ENCODE measurements around the gene LUZP1.

- TF ChIP-seq, protein P1, sequence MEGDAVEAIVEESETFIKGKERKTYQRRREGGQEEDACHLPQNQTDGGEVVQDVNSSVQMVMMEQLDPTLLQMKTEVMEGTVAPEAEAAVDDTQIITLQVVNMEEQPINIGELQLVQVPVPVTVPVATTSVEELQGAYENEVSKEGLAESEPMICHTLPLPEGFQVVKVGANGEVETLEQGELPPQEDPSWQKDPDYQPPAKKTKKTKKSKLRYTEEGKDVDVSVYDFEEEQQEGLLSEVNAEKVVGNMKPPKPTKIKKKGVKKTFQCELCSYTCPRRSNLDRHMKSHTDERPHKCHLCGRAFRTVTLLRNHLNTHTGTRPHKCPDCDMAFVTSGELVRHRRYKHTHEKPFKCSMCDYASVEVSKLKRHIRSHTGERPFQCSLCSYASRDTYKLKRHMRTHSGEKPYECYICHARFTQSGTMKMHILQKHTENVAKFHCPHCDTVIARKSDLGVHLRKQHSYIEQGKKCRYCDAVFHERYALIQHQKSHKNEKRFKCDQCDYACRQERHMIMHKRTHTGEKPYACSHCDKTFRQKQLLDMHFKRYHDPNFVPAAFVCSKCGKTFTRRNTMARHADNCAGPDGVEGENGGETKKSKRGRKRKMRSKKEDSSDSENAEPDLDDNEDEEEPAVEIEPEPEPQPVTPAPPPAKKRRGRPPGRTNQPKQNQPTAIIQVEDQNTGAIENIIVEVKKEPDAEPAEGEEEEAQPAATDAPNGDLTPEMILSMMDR (IDR thresholded peaks at IDR 0.05) = no peak
- TF ChIP-seq POLR2A (IDR thresholded peaks at IDR 0.05) (no peak), EP300 (IDR thresholded peaks at IDR 0.05) (no peak)
Measured at GRCh38 chr1:23079025-23079424, 89.6 kb downstream of the LUZP1 start.

All from ovary (tissue), 3 donors.